Muscle of leg (tissue), 11 donors: ENCODE measurements around the gene LTBP2. TPM values are rescaled to one million over a fixed set of nuclear protein-coding genes. Genes with fewer than 3 reads are reported as not detected.

Experiments
- DNase-seq: peaks from one replicate; pipeline ENCODE4 v3.0.0; 2013
- H3K27ac ChIP-seq: one replicate; pipeline ENCODE4 v1.5.1; 2013; ENCODE audit warnings: mild to moderate bottlenecking, low read length, control low read depth
- H3K27me3 ChIP-seq: one replicate; pipeline ENCODE4 v1.6.1; 2013; ENCODE audit warnings: low read length; ENCODE audit not compliant: control insufficient read depth, insufficient read depth
- H3K36me3 ChIP-seq: one replicate; pipeline ENCODE4 v1.6.1; 2013; ENCODE audit warnings: low read length; ENCODE audit not compliant: control insufficient read depth, insufficient read depth
- H3K4me1 ChIP-seq: one replicate; pipeline ENCODE4 v1.6.1; 2013; ENCODE audit warnings: low read length; ENCODE audit not compliant: control insufficient read depth, insufficient read depth
- H3K4me3 ChIP-seq: one replicate; pipeline ENCODE4 v1.5.1; 2013; ENCODE audit warnings: low read length, control low read depth
- H3K9me3 ChIP-seq: replicated peaks from 2 replicates; pipeline ENCODE4 v1.6.1; 2013; ENCODE audit warnings: low read depth, low read length; ENCODE audit not compliant: control insufficient read depth
- WGBS: methylation state at CpG from one replicate; pipeline ENCODE4 v1.1.5; 2013; ENCODE audit warnings: missing lambda C conversion rate; ENCODE audit not compliant: insufficient coverage; 5-methylcytosine and 5-hydroxymethylcytosine counted together
- polyA plus RNA-seq, 8 donors: library from polyadenylated mRNA; unstranded; fragments of 120-200 nt; gene quantifications; one replicate each; pipeline versions ENCODE4 v1.2.1 to v1.2.3, GENCODE V29; 2013; ENCODE audit warnings: inconsistent platforms in 1 of 8, low replicate concordance in 1 of 8; ENCODE audit not compliant: insufficient read length in 8 of 8, insufficient read depth in 1 of 8
- total RNA-seq: library from RNA; stranded (reverse); fragments of 120-200 nt; gene quantifications from one replicate; pipeline ENCODE4 v1.2.4, GENCODE V29; 2013

The LTBP2 gene
- total and polyA plus RNA-seq, 9 donors, result 4.9 to 19.2 (median 10.4) TPM

GRCh38 chr14:74531467-74531866 is 80.6 kb downstream of the LTBP2 start:
- Histone ChIP-seq H3K27ac (no peak overlapping the region), H3K9me3 (no peaks in the 10 kb centered on the region), H3K4me3 (no peak overlapping the region), H3K27me3 (peaks cover 3% of the 10 kb centered on the region), H3K36me3 (no peaks in the 10 kb centered on the region), H3K4me1 (peaks cover 5% of the 10 kb centered on the region)
- 41% methylated on average over 5 of the region's 5 CpGs for WGBS
- DNase-seq, result peak; percentile 47

- no peaks in the 10 kb centered on the region for H3K36me3 ChIP-seq
- H3K9me3 ChIP-seq, result no peaks in the 10 kb centered on the region
- H3K4me1 ChIP-seq, result peaks cover 10% of the 10 kb centered on the region
- H3K4me3 ChIP-seq, result no peak overlapping the region
- no CpG with 5 or more reads among the region's 3 CpGs for WGBS
- DNase-seq, result no peak
- H3K27me3 ChIP-seq, result peaks cover 3% of the 10 kb centered on the region
- H3K27ac ChIP-seq, result no peak overlapping the region
These were observed 81.0 kb downstream of the LTBP2 start for GRCh38 chr14:74531006-74531405.

DNA sequence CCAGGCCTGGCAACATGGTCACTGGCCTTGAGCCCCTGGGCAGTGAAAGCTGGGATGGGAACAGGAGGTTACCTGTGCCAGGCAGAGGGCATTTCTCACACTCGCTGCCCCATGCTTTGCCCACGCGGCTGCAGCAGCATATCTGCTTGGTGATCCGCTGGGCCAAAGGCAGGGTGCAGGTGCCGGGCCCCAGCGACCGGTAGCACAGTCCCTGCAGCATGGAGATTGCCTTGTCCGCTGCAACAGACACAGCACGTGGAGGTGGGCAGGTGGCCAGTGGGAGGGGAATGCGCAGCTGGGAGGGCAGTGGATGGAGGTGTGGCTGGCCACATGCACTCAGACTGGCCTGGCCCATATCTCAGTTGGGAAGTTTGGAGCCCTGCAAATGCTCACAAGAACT is 83.2 kb downstream of the LTBP2 start:
- peaks cover 3% of the 10 kb centered on the region for H3K27me3 ChIP-seq
- no peaks in the 10 kb centered on the region for H3K9me3 ChIP-seq
- H3K4me1 ChIP-seq, result peaks cover 29% of the 10 kb centered on the region
- DNase-seq, result no peak
- WGBS, result 73% methylated on average over 10 of the region's 10 CpGs
- no peak overlapping the region for H3K27ac ChIP-seq
- no peaks in the 10 kb centered on the region for H3K36me3 ChIP-seq
- no peak overlapping the region for H3K4me3 ChIP-seq

GRCh38 chr14:74528406-74528805 is 83.6 kb downstream of the LTBP2 start:
- no peak for DNase-seq
- no peaks in the 10 kb centered on the region for H3K36me3 ChIP-seq
- peaks cover 3% of the 10 kb centered on the region for H3K27me3 ChIP-seq
- no peaks in the 10 kb centered on the region for H3K9me3 ChIP-seq
- H3K4me3 ChIP-seq, result no peak overlapping the region
- H3K27ac ChIP-seq, result no peak overlapping the region
- WGBS, result 70% methylated on average over 9 of the region's 14 CpGs
- H3K4me1 ChIP-seq, result peaks cover 29% of the 10 kb centered on the region

- Histone ChIP-seq H3K27ac (no peak overlapping the region), H3K36me3 (no peaks in the 10 kb centered on the region), H3K4me1 (peaks cover 29% of the 10 kb centered on the region), H3K4me3 (no peak overlapping the region), H3K27me3 (peaks cover 3% of the 10 kb centered on the region), H3K9me3 (no peaks in the 10 kb centered on the region)
- WGBS, result 66% methylated on average over 4 of the region's 10 CpGs
- DNase-seq, result no peak
These were observed 84.2 kb downstream of the LTBP2 start for GRCh38 chr14:74527736-74528280.

GRCh38 chr14:74526854-74527585 is 85.0 kb downstream of the LTBP2 start:
- WGBS, result 68% methylated on average over 6 of the region's 10 CpGs
- H3K27me3 ChIP-seq, result peaks cover 3% of the 10 kb centered on the region
- no peak overlapping the region for H3K4me3 ChIP-seq
- H3K36me3 ChIP-seq, result no peaks in the 10 kb centered on the region
- no peak for DNase-seq
- H3K4me1 ChIP-seq, result peaks cover 29% of the 10 kb centered on the region
- no peak overlapping the region for H3K27ac ChIP-seq
- no peaks in the 10 kb centered on the region for H3K9me3 ChIP-seq

DNA sequence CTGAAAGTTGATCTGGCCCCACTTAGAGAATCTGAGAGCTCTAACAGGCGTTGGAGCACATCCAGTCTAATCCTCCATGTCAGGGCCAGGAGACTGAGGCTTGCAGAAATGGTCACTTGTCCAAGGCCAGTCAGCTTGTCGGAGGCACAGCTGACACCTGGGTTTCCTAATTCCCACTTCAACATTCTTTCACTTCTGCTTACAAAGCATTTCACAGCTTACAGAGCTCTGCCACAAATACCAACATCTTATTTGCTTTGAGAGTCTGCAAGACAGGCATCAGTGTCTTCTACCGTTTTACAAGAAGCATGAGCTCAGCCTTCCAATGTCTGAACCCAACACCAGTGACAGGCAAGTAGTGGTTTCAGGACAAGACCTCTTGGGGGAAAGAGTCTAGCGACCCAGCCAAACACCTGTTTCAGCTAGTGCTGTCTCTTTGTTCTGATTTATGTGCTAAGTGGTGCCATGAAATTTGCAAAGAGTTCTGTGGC is 86.6 kb downstream of the LTBP2 start:
- DNase-seq, result peak; percentile 72
- Histone ChIP-seq H3K9me3 (no peaks in the 10 kb centered on the region), H3K4me3 (no peak overlapping the region), H3K27me3 (peaks cover 3% of the 10 kb centered on the region), H3K27ac (no peak overlapping the region), H3K4me1 (peaks cover 29% of the 10 kb centered on the region), H3K36me3 (no peaks in the 10 kb centered on the region)
- WGBS, result 8% methylated on average over 3 of the region's 4 CpGs

- Histone ChIP-seq H3K4me1 (peaks cover 33% of the 10 kb centered on the region), H3K27me3 (peaks cover 3% of the 10 kb centered on the region), H3K27ac (no peak overlapping the region), H3K9me3 (no peaks in the 10 kb centered on the region), H3K36me3 (no peaks in the 10 kb centered on the region), H3K4me3 (no peak overlapping the region)
- no peak for DNase-seq
These were observed 87.3 kb downstream of the LTBP2 start for GRCh38 chr14:74524812-74525135.

- H3K27me3 ChIP-seq, result peaks cover 3% of the 10 kb centered on the region
- 68% methylated on average over 6 of the region's 14 CpGs for WGBS
- H3K27ac ChIP-seq, result no peak overlapping the region
- no peak overlapping the region for H3K4me3 ChIP-seq
- DNase-seq, result no peak
- H3K4me1 ChIP-seq, result peaks cover 35% of the 10 kb centered on the region
- no peaks in the 10 kb centered on the region for H3K36me3 ChIP-seq
- H3K9me3 ChIP-seq, result no peaks in the 10 kb centered on the region
These were observed 87.8 kb downstream of the LTBP2 start for GRCh38 chr14:74524076-74524811.

GRCh38 chr14:74522740-74523139 is 89.3 kb downstream of the LTBP2 start:
- peaks cover 35% of the 10 kb centered on the region for H3K4me1 ChIP-seq
- no peaks in the 10 kb centered on the region for H3K9me3 ChIP-seq
- WGBS, result 95% methylated on average over 5 of the region's 7 CpGs
- H3K36me3 ChIP-seq, result no peaks in the 10 kb centered on the region
- no peak for DNase-seq
- H3K27ac ChIP-seq, result no peak overlapping the region
- no peak overlapping the region for H3K4me3 ChIP-seq
- no peaks in the 10 kb centered on the region for H3K27me3 ChIP-seq
